ENCODE data around the gene MYO18B. TPM values are rescaled to one million over a fixed set of nuclear protein-coding genes. Genes with fewer than 3 reads are reported as not detected.

Gene MYO18B
- total and polyA plus RNA-seq, 2 of the 4 experiments (the other 2 are of a cell fraction), result under 0.01 TPM; not detected in 1

DNA sequence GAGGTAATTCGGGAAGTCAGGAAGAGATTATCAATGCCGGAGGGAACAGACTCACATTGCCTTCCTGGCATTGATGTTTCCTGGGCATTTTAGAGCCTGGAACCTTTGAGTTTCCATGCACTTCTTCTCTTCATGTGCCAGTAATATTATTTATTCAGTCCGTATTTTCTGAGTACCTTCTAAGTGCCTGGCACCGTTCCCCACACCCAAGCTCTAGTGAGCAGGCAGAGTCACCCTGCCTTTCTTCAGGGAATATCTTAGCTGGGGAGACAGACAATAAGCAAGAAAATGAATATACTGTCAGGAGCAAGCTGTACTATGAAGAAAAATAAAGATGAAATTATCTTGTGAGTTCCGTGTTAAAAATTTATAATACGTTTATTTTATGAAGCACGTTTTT lies 291.1 kb downstream of the MYO18B start:
- in situ Hi-C loops (cut with MboI; ENCODE audit: low sequenced_read_pairs), result no loop called here
- Histone ChIP-seq H2BK120ac (ENCODE audit: low read depth, low read length) (no peak overlapping the region), H3K4me1 (ENCODE audit: control insufficient read depth, insufficient read depth, low read length) (no peaks in the 10 kb centered on the region), H3K56ac (ENCODE audit: extremely low read depth, insufficient read depth, low read length) (no peak overlapping the region), H4K8ac (ENCODE audit: low read depth in 2 of 2, low read length in 2 of 2) (no peak overlapping the region), H3K27ac (ENCODE audit: insufficient read depth, low read length) (no peak overlapping the region), H3K4ac (ENCODE audit: low read depth, low read length) (no peak overlapping the region), H2BK5ac (ENCODE audit: low read depth, low read length, poor library complexity, severe bottlenecking) (no peak overlapping the region), H3K79me1 (ENCODE audit: low read depth in 1 of 2, low read length in 2 of 2) (no peaks in the 10 kb centered on the region), H3K14ac (replicated peaks; ENCODE audit: low read depth, low read length) (no peak overlapping the region), H3K9ac (ENCODE audit: low read depth, low read length) (no peak overlapping the region), H3K27me3 (ENCODE audit: control insufficient read depth, insufficient read depth, low read length) (no peaks in the 10 kb centered on the region), H2AK5ac (ENCODE audit: low read depth, low read length) (no peak overlapping the region), H2BK15ac (ENCODE audit: low read depth, low read length) (no peak overlapping the region), H2AK9ac (replicated peaks; ENCODE audit: low read depth, low read length, poor library complexity) (no peak overlapping the region), H2AFZ (replicated peaks; ENCODE audit: low read length, poor library complexity) (no peak overlapping the region), H4K91ac (ENCODE audit: insufficient read depth, low read depth, low read length) (no peak overlapping the region), H3K36me3 (ENCODE audit: control insufficient read depth, insufficient read depth, low read length) (no peaks in the 10 kb centered on the region), H3K4me3 (ENCODE audit: insufficient read depth, low read depth, low read length) (no peak overlapping the region), H3K18ac (ENCODE audit: low read depth, low read length) (no peak overlapping the region), H4K5ac (ENCODE audit: low read depth, low read length) (no peak overlapping the region), H3K4me2 (ENCODE audit: low read depth, low read length) (no peak overlapping the region), H2BK20ac (ENCODE audit: low read depth, low read length) (no peak overlapping the region), H4K20me1 (ENCODE audit: insufficient read depth, low read length) (no peaks in the 10 kb centered on the region), H3K9me1 (ENCODE audit: insufficient read depth, low read length) (no peaks in the 10 kb centered on the region), H3K23ac (ENCODE audit: low read depth, low read length) (no peak overlapping the region), H3K9me3 (ENCODE audit: control insufficient read depth, insufficient read depth, low read length) (peaks cover 35% of the 10 kb centered on the region)
- dilution Hi-C loops (cut with HindIII; ENCODE audit: low sequenced_read_pairs, unreplicated experiment), result no loop called here
- CTCF ChIA-PET, result no interaction called here
- intact Hi-C loops (cut with micrococcal nuclease), result no loop called here
- no peak for DNase-seq
- ATAC-seq (ENCODE audit: low read depth), result no peak
- no TSS peak for BruUV-seq (replicated peaks)
- TF ChIP-seq MAZ (IDR thresholded peaks at IDR 0.05; ENCODE audit: borderline replicate concordance, low read depth, low read length), result no peak
- TF ChIP-seq MXI1 (IDR thresholded peaks at IDR 0.05; ENCODE audit: borderline replicate concordance, low read depth, low read length), result no peak
- TF ChIP-seq RAD21 (IDR thresholded peaks at IDR 0.05; ENCODE audit: low read length), result no peak
- no peak for TF ChIP-seq USF2 (IDR thresholded peaks at IDR 0.05; ENCODE audit: low read depth, low read length)
- no peak for TF ChIP-seq MAFK (IDR thresholded peaks at IDR 0.05; ENCODE audit: low read depth, low read length)
- TF ChIP-seq SMC3 (IDR thresholded peaks at IDR 0.05; ENCODE audit: low read depth, low read length), result no peak
- TF ChIP-seq RFX5 (IDR thresholded peaks at IDR 0.05; ENCODE audit: low read depth, low read length), result no peak
- no peak for TF ChIP-seq NFE2L2 (IDR thresholded peaks at IDR 0.05; ENCODE audit: low read depth, low read length)
- TF ChIP-seq POLR2A (IDR thresholded peaks at IDR 0.05; ENCODE audit: low read depth, low read length), result no peak
- TF ChIP-seq BHLHE40 (IDR thresholded peaks at IDR 0.05; ENCODE audit: low read depth, low read length), result no peak
- no peak for TF ChIP-seq RCOR1 (IDR thresholded peaks at IDR 0.05; ENCODE audit: insufficient replicate concordance, low read length)
- TF ChIP-seq CHD1 (IDR thresholded peaks at IDR 0.05; ENCODE audit: low read depth, low read length), result no peak
- TF ChIP-seq, protein P1, sequence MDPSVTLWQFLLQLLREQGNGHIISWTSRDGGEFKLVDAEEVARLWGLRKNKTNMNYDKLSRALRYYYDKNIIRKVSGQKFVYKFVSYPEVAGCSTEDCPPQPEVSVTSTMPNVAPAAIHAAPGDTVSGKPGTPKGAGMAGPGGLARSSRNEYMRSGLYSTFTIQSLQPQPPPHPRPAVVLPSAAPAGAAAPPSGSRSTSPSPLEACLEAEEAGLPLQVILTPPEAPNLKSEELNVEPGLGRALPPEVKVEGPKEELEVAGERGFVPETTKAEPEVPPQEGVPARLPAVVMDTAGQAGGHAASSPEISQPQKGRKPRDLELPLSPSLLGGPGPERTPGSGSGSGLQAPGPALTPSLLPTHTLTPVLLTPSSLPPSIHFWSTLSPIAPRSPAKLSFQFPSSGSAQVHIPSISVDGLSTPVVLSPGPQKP (IDR thresholded peaks at IDR 0.05; ENCODE audit: borderline replicate concordance, low read depth, low read length), result no peak
- no peak for TF ChIP-seq CTCF (conservative IDR thresholded peaks at IDR 0.05; ENCODE audit: low read depth, low read length)
- no peak for TF ChIP-seq FOS (IDR thresholded peaks at IDR 0.05; ENCODE audit: low read depth, low read length)
- no peak for TF ChIP-seq CEBPB (IDR thresholded peaks at IDR 0.05; ENCODE audit: low read depth, low read length)
- POLR2A ChIA-PET (ENCODE audit: unreplicated experiment), result no interaction called here
- 83% methylated on average over 1 of the region's 7 CpGs; no CpG with 5 or more reads in 1 of the 2 experiments for WGBS, 2 experiments (ENCODE audit: extremely low coverage in 2 of 2, insufficient read length in 1 of 2)
